GM19463 (cell line): ENCODE data around the gene ZNF222.

ENCODE experiments used
- ATAC-seq: cut with Tn5 transposase; IDR thresholded peaks from one replicate; pipeline ENCODE4 v1.9.1; 2021; ENCODE audit warnings: mild to moderate bottlenecking, moderate library complexity; ENCODE audit not compliant: unreplicated experiment

ZNF222 gene

DNA sequence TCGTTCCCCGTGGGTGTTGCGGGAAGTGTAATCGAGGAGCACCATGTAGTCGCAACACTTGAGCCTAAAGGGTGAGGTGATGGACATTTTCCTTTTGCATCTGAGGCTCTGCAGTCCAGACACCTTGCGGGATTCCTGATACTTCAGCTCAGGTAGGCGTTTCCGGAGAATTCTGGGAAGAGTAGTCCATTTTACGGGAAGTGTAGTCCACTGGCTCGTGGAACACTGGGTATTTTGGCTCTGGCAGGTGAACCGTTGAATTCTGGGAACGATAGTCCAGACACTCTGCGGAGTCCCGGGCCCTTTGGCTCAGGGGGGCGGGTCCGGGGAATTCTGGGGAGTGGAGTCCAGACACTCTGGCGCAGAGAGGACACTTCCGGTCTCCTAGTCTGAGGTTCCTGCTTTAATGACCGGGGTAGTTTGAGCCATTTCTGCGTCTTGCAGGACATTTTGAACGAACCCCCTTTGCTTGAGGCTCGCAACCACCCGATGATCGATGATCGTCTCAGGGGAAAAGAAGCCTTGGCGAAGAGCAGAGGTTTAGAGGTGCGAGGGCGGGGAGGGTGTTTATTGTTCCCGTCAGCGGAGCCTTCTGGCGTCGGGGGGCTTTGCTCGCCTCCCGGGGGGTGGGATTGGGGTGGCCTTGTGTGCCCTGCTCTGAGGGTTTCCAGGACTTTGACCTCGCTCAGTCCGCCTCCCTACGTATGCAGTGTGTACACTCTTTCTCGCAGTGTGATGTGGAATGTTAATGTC lies 26.6 kb downstream of the ZNF222 start, which contains the start of gene ZNF223:
TSS of gene ZNF223 (plus strand) at position 387 of the 753 bp plus-strand sequence. CDS start 3,141 bp downstream, outside the sequence.
- no peak for ATAC-seq

DNA sequence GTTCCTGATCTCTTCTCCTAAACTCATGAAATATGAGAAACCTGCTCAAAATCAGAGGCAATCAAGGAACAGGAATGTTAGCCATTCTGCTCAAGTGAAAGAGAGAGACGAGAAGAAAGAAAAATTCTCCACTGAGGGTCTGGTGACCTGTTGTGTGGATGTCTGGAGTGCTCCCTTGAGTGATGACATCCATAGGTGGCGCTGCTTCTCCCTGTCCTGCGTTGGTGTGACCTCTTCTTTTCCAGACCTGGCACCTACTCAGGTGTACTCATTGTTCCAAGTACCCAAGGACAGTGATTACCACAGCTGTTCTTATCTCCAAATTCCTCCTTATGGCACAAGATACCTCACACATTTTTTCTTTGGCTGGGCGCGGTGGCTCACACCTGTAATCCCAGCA lies 30.7 kb downstream of the ZNF222 start:
- no peak for ATAC-seq

- ATAC-seq: no peak
Observed at GRCh38 chr19:44059229-44059628, 34.0 kb downstream of the ZNF222 start.

DNA sequence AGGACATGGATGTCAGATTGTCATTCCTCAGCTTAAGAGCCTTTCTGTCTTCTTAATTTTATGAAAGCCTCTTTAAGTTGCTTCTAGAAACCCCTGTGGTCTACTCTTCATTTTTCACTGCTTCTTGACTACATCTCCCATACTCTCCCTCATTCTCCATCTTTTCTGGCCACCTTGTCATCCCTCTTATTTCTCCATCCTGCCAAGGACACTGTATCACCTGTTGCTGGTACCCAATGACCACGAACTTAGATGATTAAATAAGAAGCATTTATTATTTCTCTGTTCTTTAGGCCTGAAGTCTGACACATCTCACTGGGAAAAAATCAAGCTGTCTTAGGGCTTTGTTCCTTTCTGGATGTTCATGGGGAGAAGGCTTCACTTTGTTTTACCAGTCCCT lies 35.9 kb downstream of the ZNF222 start:
- ATAC-seq: no peak

DNA sequence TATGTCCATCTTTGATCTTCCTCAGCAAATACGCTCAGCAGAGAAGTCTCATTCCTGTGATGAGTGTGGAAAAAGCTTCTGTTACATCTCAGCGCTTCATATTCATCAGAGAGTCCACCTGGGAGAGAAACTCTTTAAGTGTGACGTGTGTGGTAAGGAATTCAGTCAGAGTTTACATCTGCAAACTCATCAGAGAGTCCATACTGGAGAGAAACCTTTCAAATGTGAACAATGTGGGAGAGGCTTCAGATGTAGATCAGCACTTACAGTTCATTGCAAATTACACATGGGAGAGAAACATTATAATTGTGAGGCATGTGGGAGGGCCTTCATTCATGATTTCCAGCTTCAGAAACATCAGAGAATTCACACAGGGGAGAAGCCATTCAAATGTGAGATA lies 41.1 kb downstream of the ZNF222 start:
- ATAC-seq: no peak

DNA sequence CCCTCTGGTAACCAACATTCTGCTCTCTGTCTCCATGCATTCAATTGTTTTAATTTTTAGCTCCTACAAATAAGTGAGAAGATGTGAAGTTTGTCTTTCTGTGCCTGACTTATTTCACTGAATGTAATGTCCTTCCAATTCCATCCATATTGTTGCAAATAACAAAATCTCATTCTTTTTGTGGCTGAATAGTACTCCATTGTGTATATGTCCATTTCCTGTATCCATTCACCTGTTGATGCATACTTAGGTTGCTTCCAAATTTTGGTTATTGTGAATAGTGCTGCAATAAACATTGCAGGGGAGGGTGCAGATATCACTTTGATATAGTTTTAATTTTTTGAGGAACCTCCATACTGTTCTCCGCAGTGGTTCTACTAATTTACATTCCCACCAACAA lies 44.2 kb downstream of the ZNF222 start:
- no peak for ATAC-seq

GRCh38 chr19:44071824-44072542 lies 46.8 kb downstream of the ZNF222 start, which contains the start of gene ZNF284:
ZNF284 (plus strand) TSS chr19:44072159; CDS start chr19:44076390, 4,231 bp downstream.
- ATAC-seq: peak; percentile 98

DNA sequence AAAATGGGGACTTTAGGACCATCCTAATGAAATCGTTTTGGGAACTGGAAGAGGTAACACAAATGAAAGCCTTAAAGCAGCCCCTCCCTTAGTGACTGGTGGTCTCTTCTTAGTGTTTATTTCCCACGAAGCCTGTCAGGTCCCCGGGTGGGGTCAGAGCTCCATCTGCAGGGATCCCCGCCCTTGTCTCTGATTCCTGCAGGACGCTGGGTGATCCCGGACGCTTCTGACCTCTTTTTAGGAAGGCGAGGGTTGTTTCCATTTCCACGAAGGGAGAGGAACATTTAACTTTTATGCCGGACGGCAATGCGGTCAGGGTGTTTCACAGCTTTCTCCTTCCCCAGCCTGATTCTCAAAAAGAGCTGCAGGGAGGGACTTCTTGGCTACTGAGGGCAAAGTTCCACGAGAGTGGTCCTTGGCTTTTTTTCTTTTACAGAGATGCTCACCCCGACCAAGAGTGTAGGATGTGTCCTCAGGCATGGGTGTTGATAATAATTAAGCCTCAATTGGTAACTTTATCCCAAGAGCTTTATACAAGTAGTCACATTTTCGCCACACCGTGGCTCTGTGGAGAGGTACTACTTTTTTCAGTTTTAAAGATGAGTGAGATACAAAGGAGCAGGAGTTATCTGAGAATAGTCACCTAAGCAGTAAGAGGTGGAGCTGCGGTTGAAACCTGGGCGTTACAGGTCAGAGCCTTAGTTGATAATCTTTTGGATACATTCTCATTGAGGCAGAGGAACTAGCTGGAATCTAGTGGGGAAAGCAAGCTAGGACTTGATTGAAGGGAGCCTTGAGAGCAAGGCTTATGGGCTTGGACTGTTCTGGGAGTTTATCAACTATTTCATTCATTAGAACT lies 47.6 kb downstream of the ZNF222 start:
- no peak for ATAC-seq

DNA sequence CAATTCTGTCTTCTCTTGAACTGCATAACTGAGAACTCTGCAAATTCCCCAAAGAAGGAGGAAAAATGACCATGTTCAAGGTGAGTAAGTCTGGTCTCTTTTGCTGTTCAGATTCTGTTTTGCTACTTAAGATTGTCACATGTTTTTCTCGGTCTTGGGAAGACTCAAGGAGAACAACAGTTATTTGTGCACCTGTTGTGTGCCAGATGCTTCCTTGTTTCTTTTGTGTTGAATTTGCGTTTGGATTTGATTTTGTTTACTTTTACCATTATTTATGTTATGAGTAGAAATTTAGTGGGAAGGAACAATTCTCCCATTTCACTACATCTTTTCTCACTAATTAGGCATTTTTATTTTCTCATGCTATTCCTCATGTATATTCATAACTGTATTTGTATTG lies 51.1 kb downstream of the ZNF222 start:
- ATAC-seq: no peak
